K562 (cell line): Measurements from ENCODE around the gene TFAM.

Experiments
- CBFB ChIP-seq: sonication (generic); formaldehyde crosslinking; IDR thresholded peaks from 2 replicates; pipeline ENCODE4 v1.4.0; 2020; ENCODE audit warnings: mild to moderate bottlenecking, missing genetic modification reagents
- E2F5 ChIP-seq: sonication (generic); formaldehyde crosslinking; IDR thresholded peaks from 2 replicates; pipeline ENCODE4 v1.8.0; 2022; ENCODE audit warnings: mild to moderate bottlenecking, missing genetic modification reagents
- GABPA ChIP-seq: fragments of 200-800 bp; sonication (Bioruptor generic); conservative IDR thresholded peaks from 2 replicates; pipeline ENCODE4 v1.6.1; 2016; ENCODE audit warnings: low read depth, missing genetic modification characterization, missing compliant biosample characterization
- HDAC2 ChIP-seq: fragments of 450-650 bp; IDR thresholded peaks from 2 replicates; pipeline ENCODE4 v1.6.1; 2016; ENCODE audit warnings: mild to moderate bottlenecking
- MAFK ChIP-seq: IDR thresholded peaks from 2 replicates; pipeline ENCODE4 v1.6.1; 2011; ENCODE audit warnings: low read length, improper control_type of control experiment
- MYC ChIP-seq, 2 experiments: fragments of 250-450 bp in 1 of 2; sonication (Bioruptor Pico) in 1 of 2; IDR thresholded peaks; 2 replicates each; pipeline versions ENCODE4 v1.5.1 to v1.6.1; 2012 to 2021; ENCODE audit warnings: low read depth in 2 of 2, borderline replicate concordance in 1 of 2, improper control_type of control experiment in 1 of 2, low read length in 1 of 2, mild to moderate bottlenecking in 1 of 2, moderate library complexity in 1 of 2
- NFE2 ChIP-seq: IDR thresholded peaks from 2 replicates; pipeline ENCODE4 v1.6.1; 2014; ENCODE audit warnings: antibody characterized with exemption, low read depth
- OTX1 ChIP-seq: fragments of 450-650 bp; formaldehyde crosslinking; IDR thresholded peaks from 2 replicates; pipeline ENCODE4 v1.4.0; 2022; ENCODE audit warnings: mild to moderate bottlenecking
- POLR2A ChIP-seq: fragments of 450-650 bp; conservative IDR thresholded peaks from 2 replicates; pipeline ENCODE4 v1.6.1; 2016
- POLR2AphosphoS5 ChIP-seq: IDR thresholded peaks from 2 replicates; pipeline ENCODE4 v1.6.1; 2011; ENCODE audit warnings: mild to moderate bottlenecking, low read depth, low read length, moderate library complexity; ENCODE audit not compliant: control insufficient read depth, insufficient read depth
- SAFB2 ChIP-seq: fragments of 200-400 bp; formaldehyde crosslinking; IDR thresholded peaks from 2 replicates; pipeline ENCODE4 v1.6.1; 2018; ENCODE audit warnings: borderline replicate concordance, low read length, low read depth, moderate library complexity; ENCODE audit not compliant: severe bottlenecking

- TF ChIP-seq OTX1 (CRISPR knock-in tag) (no peak), POLR2AphosphoS5 (no peak), MAFK (no peak), CBFB (CRISPR knock-in tag) (no peak), GABPA (no peak), POLR2A (no peak), SAFB2 (no peak), MYC (IDR thresholded peaks at IDR 0.05; ENCODE audit: low read depth, low read length) (no peak), MYC (CRISPR knock-in tag; IDR thresholded peaks at IDR 0.05; ENCODE audit: borderline replicate concordance, low read depth) (no peak), HDAC2 (no peak), E2F5 (CRISPR knock-in tag) (no peak), NFE2 (no peak)
Measured at GRCh38 chr10:58362027-58362789, 23.0 kb upstream of the TFAM start.
